GM19035 (cell line): ENCODE measurements around the gene CAMK2A.
"Not testable (repeated sequence)": the region's sequence is repeated elsewhere in the genome, so short reads cannot be mapped to it uniquely, and the experiment has no call there.

Experiments
- ATAC-seq: cut with Tn5 transposase; IDR thresholded peaks from one replicate; pipeline ENCODE4 v1.9.1; 2021; ENCODE audit not compliant: unreplicated experiment

Gene CAMK2A

GRCh38 chr5:150255659-150256409 is 33.7 kb downstream of the CAMK2A start:
- no peak for ATAC-seq

- no peak for ATAC-seq
Observed at GRCh38 chr5:150254774-150255173, 34.8 kb downstream of the CAMK2A start.

GRCh38 chr5:150254363-150254762 is 35.2 kb downstream of the CAMK2A start:
- ATAC-seq: no peak

GRCh38 chr5:150253416-150254208 is 36.0 kb downstream of the CAMK2A start:
- ATAC-seq: no peak

- no peak for ATAC-seq
Observed at GRCh38 chr5:150252489-150252888, 37.1 kb downstream of the CAMK2A start.

- no peak for ATAC-seq
Observed at GRCh38 chr5:150251504-150251903, 38.1 kb downstream of the CAMK2A start.

GRCh38 chr5:150249744-150250143 is 39.8 kb downstream of the CAMK2A start:
- ATAC-seq: no peak

GRCh38 chr5:150248946-150249345 is 40.6 kb downstream of the CAMK2A start:
- ATAC-seq: no peak

GRCh38 chr5:150248493-150248892 is 41.1 kb downstream of the CAMK2A start:
- ATAC-seq: not testable (repeated sequence)

- ATAC-seq: no peak
Observed at GRCh38 chr5:150247726-150248125, 41.8 kb downstream of the CAMK2A start.

- no peak for ATAC-seq
Observed at GRCh38 chr5:150246835-150247234, 42.7 kb downstream of the CAMK2A start.

GRCh38 chr5:150246429-150246828 is 43.1 kb downstream of the CAMK2A start:
- no peak for ATAC-seq

GRCh38 chr5:150245808-150246207 is 43.8 kb downstream of the CAMK2A start:
- no peak for ATAC-seq

- no peak for ATAC-seq
Observed at GRCh38 chr5:150245111-150245789, 44.3 kb downstream of the CAMK2A start.

- no peak for ATAC-seq
Observed at GRCh38 chr5:150244209-150244608, 45.4 kb downstream of the CAMK2A start.

- ATAC-seq: no peak
Observed at GRCh38 chr5:150243590-150243989, 46.0 kb downstream of the CAMK2A start.

- ATAC-seq: no peak
Observed at GRCh38 chr5:150242251-150242894, 47.2 kb downstream of the CAMK2A start.

GRCh38 chr5:150241298-150242160 is 48.0 kb downstream of the CAMK2A start:
- ATAC-seq: no peak

- no peak for ATAC-seq
Observed at GRCh38 chr5:150239794-150240122, 49.8 kb downstream of the CAMK2A start.

- ATAC-seq: no peak
Observed at GRCh38 chr5:150239099-150239793, 50.3 kb downstream of the CAMK2A start.
